ENCODE measurements around the gene TYMP.
"Not testable (repeated sequence)": the region's sequence is repeated elsewhere in the genome, so short reads cannot be mapped to it uniquely, and the experiment has no call there.

TYMP gene

DNA sequence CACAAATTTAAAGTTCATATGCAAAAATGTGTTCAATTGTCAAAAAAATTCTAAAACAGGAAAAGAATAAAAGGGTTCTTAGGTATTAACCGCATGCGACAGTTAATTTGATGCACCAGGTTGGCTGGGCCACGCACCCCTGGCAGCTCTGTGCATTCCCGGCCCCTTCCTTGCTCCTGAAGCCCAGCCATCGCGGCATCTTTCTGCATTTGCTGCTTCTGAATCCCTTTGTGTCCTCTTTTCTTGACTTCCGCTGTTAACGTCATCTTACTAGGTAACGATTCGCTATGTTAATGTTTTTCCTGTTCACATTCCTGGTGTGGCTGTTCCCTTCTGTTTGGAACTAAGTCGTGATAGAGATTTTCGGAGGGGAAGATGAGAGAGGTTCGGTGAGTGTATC lies 8.0 kb upstream of the TYMP start:
- DNase-seq: no peak

DNA sequence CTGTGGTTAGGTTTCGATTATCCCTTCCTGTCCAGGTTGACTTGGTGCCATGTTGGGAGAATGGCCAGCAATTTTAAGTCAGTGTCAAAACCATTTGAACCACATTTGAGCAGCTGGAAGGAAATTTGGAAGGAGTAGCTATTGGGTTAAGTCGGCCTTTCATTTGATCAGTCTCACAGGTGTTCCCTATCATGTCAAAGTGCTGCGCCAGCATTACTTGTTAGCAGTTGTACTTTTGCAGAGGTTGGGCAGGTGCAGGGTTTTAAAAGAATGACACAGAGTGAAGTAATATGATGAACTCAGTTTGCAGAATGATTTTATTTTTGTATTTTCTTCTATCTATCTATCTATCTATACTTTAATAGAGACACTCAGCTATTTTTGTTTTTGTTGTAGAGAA lies 6.4 kb upstream of the TYMP start:
- DNase-seq: no peak

DNA sequence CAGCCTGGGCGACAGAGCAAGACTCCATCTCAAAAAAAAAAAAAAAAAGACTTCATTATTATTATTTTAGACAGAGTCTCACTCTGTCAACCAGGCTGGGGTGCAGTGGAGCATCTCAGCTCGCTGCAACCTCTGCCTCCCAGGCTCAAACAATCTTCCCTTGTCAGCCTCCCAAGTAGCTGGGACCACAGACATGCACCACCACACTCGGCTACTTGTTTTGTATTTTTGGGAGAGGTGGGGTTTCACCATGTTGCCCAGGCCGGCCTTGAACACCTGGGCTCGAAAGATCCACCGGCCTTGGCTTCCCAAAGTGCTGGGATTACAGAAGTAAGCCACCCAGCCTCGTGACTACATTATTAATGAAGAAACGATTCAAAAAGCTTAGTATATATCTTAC lies 5.3 kb upstream of the TYMP start:
- DNase-seq: no peak

DNA sequence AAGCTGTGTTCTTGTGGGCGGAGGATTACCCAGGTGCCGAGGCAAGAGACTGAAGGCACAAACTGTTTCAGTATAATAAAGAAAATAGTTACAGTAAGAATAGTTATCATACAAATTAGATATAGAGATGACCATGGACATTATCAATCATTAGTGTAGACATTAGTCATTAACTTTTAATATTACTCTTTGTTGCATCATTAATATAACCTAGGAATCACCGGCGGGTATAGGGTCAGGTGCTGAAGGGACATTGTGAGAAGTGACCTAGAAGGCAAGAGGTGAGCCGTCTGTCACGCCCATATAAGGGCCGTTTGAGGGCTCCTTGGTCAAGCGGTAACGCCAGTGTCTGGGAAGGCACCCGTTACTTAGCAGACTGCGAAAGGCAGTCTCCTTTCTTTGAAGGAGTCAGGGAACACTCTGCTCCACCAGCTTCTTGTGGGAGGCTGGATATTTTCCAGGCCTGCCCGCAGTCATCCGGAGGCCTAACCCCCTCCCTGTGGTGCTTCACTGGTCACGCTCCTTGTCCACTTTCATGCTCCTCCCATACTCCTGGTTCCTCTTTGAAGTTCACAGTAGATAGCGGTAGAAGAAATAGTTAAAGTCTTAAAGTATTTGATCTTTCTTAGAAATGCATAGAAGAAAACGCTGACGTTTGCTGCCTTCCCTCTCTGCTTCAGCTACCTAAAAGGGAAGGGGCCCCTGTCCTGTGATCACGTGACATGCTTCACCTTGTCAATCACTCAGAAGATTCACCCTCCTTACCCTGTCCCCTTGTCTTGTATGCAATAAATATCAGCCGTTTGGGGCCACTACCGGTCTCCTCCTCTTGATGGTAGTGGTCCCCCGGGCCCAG lies 4.3 kb upstream of the TYMP start:
- not testable (repeated sequence) for DNase-seq

DNA sequence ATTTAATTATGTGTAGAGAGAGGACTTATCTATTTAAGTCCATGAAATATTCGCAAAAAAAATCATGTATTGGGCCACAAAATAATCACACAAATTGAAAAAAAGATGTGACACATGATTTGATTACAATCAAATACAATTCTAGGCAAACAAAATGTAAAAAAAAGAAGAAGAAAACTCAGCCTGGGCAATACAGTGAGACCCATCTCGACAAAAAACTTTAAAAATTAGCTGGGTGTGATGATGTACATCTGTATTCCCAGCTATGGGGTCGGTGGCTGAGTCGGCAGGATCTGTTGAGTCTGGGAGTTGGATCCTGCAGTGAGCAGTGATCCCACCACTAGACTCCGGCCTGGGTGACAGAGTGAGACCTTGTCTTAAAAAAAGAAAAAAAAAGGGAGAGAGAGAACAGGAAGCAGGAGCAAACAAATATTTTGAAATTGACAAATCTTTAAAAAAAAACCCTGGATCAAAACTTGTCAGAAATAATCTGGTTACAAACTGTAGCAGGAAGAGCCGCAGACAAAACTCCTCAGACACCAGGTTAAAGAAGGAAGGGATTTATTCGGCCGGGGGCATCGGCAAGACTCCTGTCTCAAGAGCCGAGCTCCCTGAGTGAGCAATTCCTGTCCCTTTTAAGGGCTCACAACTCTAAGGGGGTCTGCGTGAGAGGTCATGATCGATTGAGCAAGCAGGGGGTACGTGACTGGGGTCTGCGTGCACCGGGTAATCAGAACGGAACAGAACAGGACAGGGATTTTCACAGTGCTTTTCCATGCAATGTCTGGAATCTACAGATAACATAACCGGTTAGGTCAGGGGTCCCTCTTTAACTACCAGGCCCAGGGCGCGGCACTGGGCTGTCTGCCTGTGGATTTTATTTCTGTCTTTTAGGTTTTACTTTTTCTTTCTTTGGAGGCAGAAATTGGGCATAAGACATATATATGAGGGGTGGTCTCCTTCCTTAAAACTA lies 3.3 kb upstream of the TYMP start:
- no peak for DNase-seq

DNA sequence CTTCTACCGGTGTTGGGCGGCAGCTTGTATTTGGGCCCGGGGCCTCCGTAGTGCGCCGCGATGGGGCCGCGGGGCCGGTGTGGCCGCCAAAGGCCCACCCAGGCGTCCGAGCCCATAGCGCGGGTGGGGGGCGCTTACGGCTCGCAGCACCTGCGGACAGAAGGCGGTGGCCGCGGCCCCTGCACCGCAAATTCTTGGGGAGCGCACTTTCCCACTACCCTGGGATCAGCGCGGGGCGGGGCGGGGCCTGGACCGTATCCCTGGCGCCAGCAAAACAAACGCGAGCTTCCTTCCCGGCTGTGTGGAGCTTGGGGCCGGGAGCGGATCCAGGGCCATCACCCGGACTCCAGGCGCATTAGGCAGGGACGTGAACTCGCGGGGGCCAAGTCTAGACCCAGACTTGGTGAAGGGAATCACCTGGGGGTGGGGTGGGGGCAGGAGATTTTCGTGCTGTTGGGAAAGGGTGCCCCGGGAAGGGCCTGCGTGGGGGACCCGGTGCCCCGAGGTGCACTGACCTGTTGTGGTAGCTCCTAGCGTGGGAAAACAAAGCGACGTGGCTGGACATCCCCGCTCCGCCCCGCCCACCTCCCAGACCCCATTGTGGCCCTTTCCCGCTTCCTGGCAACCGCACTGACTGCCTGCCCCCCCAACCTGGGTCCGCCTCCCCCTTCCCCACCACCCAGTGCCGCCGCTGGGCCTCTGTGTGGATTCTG lies 2.3 kb upstream of the TYMP start:
- DNase-seq: peak; percentile 30

DNA sequence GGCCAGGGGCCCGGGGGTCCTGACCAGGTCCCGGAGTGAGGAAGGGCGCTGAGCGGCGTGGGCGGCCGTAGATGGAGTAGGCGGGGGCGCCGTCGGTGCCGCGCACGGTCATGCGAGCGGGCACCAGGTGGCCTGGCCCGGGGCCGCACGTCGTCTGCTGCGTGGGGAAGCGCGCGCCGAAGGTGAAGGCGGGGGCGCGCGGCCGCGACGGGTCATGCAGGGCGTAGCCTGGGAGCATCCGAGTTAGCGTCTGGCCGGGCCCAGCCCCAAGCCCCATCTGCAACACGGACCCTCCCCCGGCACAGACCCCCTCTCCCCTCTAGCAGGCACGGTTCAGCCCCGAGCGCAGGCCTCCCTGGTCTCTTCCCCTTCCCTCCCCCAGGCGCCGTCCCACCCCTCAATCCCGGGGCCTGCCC lies 1.7 kb upstream of the TYMP start:
- peak; percentile 8 for DNase-seq

DNA sequence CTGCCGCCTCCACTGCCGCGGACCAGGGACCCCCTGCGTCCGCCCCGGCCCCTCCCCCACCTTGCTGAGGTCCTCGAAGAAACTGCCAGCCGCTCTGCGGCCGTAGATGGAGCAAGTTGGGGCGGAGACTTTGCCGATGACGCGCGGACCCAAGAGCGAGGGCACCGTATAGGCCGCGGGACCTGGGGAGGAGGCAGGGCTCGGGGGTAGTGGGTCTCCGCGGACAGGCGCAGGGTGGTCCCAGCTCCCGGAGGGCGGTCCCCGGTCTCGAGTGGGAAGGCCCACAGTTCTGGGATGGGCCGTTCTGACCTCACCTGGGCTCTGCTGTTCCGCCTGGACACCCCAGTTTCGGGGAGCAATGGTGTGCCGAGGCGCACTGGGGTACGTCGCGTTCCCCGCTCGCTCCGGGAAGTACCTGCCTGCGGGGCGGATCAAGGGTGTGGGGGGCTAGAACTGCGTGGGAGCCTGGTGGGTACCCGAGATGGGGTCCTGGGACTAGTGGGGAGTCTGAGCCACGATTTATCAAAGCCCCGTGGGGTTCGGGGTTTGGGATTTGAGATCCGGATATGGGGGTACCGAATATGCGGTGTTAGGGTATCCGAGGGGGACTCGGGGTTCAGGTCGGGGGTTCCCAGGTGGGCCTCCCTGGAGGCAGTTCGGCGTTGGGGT lies 1.2 kb upstream of the TYMP start:
- peak; percentile 42 for DNase-seq

DNA sequence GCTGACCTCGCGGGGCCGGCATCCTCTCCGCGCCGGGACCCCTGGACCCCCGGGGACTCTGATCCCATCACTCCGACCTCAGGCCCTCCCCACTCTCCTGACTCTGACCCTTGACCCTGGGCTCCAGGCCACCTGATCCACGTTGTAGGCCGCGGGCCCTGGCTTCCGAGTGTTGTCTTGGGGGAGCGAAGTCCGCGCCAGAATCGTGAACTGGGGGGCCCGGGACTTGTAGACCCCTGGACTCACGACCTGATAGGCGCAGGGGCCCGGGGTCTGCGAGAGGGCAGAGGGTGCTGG lies 716 bp upstream of the TYMP start:
- no peak for DNase-seq

DNA sequence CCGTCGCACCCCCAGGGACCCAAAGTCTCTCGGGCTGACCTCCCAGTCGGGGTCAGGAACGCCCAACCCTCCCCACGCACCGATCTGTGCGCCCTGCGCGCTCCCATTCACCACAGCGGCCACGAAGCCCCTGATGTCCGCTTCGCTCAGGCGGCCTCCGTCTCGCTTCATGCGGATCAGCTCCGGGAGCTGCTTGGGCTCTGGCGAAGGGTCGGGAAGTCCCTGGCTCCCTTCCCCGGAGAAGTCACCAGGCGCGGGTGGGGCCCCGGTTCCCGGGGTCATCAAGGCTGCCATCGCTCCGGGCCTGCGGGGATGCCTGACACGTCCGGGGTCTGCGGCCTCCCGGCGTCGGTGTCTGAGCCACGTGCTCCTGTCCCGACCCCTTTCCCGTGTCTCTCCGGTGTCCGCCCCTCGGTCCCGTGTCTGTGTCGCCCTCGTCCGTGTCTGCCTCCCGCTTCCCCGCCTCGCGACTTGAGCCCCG lies 356 bp downstream of the TYMP start:
- DNase-seq: no peak

DNA sequence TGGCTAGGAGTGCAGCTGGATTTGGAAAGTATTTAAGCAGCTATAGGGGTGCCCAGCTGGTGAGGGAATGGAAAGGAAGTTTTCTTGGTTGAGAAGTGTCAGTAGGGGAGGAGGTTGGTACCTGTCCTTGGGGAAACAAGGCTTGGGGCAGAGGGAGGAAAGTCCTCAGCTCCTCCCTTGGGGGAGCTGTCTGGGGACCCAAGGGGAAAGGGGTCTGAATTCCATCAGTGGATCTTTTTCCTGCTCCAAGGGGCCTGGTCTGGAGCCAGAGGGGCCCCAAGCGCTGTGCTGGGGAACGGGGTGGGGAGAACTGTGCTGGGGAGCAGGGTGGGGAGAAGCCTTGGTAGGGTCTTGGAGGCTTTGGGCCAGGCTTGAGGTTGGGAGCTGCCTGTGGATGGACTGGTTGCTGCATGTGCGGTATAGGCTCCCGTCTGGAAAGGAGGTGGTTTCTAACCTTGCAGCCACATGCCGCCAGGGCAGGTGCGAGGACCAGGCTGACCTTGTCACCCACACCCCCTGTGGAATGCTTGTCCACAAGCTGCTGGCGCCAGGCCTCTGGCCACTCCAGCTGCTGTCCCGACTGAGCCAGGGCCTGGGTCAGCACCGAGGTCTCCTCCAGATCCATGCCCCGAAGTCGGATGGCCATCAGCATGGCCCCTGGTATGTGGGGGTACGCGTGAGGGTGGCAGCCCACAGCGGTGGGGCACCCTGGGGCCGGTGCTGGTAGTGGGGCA lies 963 bp downstream of the TYMP start:
- DNase-seq: no peak

DNA sequence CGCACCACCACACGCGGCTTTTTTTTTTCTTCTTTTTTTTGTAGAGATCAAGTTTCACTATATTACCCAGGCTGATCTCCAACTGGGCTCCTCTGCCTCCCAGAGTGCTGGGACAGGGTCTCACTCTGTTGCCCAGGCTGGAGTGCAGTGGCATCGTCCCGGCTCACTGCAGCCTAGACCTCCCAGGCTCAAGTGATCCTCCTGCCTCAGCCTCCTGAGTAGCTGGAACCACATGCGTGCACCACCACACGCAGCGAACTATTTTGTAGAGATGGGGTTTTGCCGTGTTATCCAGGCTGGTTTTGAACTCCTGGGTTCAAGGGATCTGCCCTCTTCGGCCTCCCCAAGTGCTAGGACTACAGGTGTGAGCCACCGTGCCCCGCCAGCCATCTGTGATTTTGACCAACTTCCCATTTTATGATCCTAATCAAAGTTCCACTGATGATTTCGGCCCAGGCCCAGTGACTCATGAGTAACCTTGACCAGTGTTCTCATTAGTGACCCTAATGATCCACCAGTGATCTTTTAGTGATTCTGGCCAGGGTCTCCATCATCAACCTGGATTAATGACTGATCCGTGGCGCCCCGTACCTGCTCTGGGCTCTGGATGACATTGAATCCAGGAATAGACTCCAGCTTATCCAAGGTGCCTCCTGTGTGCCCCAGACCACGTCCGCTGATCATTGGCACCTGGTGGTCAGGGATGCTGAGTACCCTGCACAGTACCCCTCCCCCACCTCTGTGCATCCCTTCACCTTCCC lies 1.7 kb downstream of the TYMP start:
- no peak for DNase-seq

DNA sequence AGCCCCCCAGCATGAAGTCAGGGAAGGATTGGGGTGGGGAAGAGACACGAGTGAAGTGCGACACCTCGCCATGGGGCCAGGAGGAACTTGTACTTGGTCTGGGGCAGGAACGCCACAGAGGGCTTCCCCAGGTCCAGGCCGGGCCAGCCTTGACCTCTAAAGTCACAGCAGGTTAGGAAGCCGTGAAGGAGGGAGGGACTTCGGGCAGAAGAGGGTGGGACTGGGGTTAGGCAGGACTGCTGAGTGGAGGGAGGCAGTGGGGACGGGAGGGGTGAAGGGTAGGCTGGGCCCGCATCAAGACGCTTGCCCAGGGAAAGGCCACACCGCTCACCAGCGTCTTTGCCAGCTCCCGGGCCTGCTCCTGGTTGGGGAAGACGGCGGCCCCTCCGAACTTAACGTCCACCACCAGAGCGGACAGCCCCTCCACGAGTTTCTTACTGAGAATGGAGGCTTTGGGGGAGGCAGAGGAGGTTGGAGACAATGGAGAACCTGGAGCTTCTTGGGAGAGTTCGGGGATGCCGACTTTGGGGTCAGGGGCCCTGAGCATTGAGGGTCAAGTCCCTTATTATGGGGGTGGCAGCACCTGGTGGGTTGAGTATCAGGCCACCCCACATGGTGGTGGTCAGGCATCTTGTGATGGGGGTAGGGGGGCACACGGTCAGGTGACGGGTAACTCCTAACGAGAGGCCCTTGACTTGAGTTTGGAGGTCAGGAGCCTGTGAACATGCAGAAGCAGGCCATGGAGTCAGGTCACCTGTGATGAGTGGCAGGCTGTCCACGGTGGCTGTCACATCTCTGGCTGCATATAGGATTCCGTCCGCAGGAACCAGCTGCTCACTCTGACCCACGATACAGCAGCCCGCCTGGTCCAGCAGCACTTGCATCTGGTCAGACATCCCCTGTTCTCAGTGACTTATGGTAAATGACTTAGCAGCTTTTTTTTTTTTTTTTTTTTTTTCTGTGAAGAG lies 2.7 kb downstream of the TYMP start:
- peak; percentile 67 for DNase-seq

DNA sequence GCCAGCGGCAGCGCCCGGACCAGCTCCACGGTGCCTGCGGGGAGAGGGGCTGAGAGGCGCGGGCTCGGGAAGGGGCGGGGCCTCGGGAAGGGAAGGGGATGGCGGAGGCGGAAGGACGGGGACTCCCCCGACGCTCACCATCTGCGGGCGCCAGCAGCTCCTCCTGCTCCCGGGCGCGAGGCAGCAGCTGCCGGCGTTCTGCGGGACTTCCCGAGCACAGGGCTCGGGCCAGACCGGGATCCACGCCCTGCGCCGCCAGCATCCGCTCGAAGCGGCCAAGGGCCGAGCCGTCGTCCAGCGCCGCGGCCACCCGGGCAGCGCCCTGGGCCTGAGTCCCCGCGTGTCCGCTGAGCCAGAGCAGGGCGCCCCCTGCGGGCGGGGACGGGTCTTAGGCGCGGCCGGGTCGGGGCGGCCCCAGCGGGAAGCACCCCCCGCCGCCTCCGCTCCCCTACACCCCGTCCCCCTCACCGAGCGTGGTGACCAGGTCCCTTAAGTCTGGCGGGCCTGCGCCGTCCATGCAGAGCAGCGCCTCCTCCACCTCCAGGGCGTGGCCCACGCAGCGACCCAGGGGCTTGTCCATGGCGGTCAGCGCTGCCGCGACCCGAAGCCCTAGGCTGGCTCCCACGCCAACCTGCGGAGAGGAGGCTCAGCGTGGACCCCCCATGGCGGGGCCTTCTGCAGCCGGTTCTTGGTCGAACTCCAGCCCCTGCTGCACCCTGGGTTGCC lies 3.5 kb downstream of the TYMP start:
- DNase-seq: peak; percentile 75

DNA sequence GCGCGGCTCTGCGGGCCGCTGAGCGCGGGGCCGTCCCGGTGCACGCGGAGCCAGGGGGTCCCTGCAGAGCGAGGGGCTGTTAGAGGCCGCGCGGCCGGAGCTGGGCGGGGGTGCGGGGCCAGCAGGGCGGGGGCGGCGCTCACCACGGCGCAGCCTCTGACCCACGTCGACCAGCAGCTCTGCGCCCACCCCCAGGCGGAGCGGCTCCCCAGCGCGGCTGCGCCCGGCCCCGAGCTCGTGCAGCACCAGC lies 4.0 kb downstream of the TYMP start:
- DNase-seq: no peak

DNA sequence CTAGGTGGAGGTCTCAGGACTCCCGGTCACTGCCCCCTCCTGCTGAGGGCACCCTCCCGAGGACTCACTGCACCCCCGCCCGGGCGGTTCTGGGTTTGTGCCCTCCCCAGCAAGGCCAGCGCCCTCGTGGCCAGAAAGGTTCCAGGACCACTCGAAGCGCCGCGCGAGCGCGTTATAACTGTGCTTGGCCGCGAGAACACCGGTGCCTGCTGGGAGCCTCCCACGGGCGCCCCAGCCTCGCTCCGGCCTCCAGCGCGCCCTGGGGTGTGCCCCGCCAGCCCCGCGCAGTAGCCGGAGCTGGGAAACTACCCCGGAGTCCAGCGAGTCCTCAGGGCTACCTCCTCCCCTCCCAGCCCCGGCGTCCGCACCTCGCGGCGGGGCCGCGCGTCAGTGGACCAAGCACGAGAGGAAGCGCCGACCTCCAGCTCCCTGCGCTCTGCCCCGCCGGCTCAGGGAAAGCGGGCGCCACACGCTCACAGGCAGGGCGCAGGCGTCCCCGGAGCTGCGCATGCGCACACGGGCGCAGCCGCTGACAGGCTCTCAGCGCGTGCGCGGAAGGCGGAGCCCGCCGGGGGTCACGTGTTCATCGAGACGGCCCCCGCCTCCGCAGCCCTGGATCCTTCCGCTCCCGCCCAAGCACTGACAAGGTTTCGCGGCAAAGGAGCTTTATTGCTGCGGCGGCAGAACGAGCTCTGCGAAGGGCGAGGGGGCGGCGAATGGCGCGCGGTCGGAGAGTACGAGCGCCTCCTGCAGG lies 4.5 kb downstream of the TYMP start, which contains the start of gene SCO2:
TSS of gene SCO2 (minus strand) at position 495 of the 754 bp plus-strand sequence. CDS start 1,187 bp downstream, outside the sequence.
- DNase-seq: peak; percentile 93

DNA sequence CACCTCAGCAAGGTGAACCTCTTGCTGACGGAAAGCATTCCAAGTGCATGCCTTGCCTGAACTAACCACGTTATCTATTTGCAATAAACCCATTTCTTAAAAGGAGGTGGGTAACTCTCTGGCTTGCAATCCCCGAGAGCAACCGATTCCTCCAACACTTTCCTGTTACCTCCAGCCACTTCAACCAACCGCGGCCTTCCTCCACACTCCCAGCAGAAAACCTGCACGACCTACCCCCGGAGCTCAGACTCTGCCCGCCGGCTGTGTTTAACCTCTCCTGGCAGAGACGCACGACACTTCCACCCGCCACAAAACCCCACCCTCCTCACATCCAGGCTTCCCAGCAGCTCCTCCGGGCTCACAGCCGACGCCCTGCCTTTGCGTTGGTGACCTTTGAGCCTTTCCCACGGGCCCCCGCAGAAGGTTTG lies 5.1 kb downstream of the TYMP start:
- DNase-seq: no peak

Measured in NCI-H146 (cell line).